A673 (cell line): ENCODE measurements around the gene MIPOL1. TPM values are rescaled to one million over a fixed set of nuclear protein-coding genes. Genes with fewer than 3 reads are reported as not detected.
"Not testable (repeated sequence)": the region's sequence is repeated elsewhere in the genome, so short reads cannot be mapped to it uniquely, and the experiment has no call there.

ENCODE experiments used
- BruUV-seq: library from RNA; stranded (reverse); fragments of 400-500 nt; replicated peaks from 2 replicates; lab custom pipeline; 2021; lab: Mats Ljungman, UMichigan
- CTCF ChIA-PET: fragments of 300-600 bp; sonication (Branson Sonifier 250); formaldehyde crosslinking; loops from one replicate; lab custom pipeline; 2022; ENCODE audit warnings: antibody characterized with exemption; lab: Charles Lee
- POLR2A ChIA-PET: fragments of 300-600 bp; sonication (Branson Sonifier 250); formaldehyde crosslinking; loops from one replicate; lab custom pipeline; 2022; ENCODE audit warnings: antibody characterized with exemption; ENCODE audit not compliant: low non-redundant PET; lab: Charles Lee
- DNase-seq: peaks from one replicate; pipeline ENCODE4 v3.0.0-alpha.2; 2015; ENCODE audit warnings: low spot score
- H3K27ac ChIP-seq: fragments of 200-600 bp; sonication (generic); 2 replicates; pipeline ENCODE4 v1.5.1; 2016; ENCODE audit warnings: mixed run types, low read depth, mild to moderate bottlenecking, mixed read lengths, antibody characterized with exemption, low read length; ENCODE audit not compliant: poor library complexity, severe bottlenecking
- H3K27me3 ChIP-seq: fragments of 200-600 bp; sonication (generic); replicated peaks from 2 replicates; pipeline ENCODE4 v1.6.1; 2017; ENCODE audit warnings: mixed run types, low read depth, mild to moderate bottlenecking, mixed read lengths, antibody characterized with exemption, low read length; ENCODE audit not compliant: insufficient read depth, poor library complexity
- H3K36me3 ChIP-seq: fragments of 200-600 bp; sonication (generic); 2 replicates; pipeline ENCODE4 v1.6.1; 2016; ENCODE audit warnings: mixed run types, mild to moderate bottlenecking, mixed read lengths, antibody characterized with exemption, low read length; ENCODE audit not compliant: insufficient read depth, poor library complexity, severe bottlenecking
- H3K4me1 ChIP-seq: fragments of 200-600 bp; sonication (generic); 2 replicates; pipeline ENCODE4 v1.6.1; 2017; ENCODE audit warnings: mixed run types, mild to moderate bottlenecking, mixed read lengths, antibody characterized with exemption, low read length; ENCODE audit not compliant: insufficient read depth, poor library complexity, severe bottlenecking
- H3K4me3 ChIP-seq: fragments of 200-600 bp; sonication (generic); 2 replicates; pipeline ENCODE4 v1.5.1; 2016; ENCODE audit warnings: low read depth, mixed run types, mild to moderate bottlenecking, mixed read lengths, low read length; ENCODE audit not compliant: poor library complexity, severe bottlenecking
- H3K9me3 ChIP-seq: fragments of 200-600 bp; sonication (generic); 2 replicates; pipeline ENCODE4 v1.6.1; 2016; ENCODE audit warnings: mixed run types, low read depth, mild to moderate bottlenecking, mixed read lengths, antibody characterized with exemption, low read length; ENCODE audit not compliant: poor library complexity, severe bottlenecking
- EZH2 ChIP-seq: fragments of 200-600 bp; sonication (generic); IDR thresholded peaks from 2 replicates; pipeline ENCODE4 v1.6.1; 2017; ENCODE audit warnings: borderline replicate concordance, low read depth, mild to moderate bottlenecking, mixed read lengths, antibody characterized with exemption, low read length; ENCODE audit not compliant: poor library complexity, severe bottlenecking
- intact Hi-C: fragments of 100-400 bp; cut with micrococcal nuclease; formaldehyde crosslinking; loops from one replicate; pipeline ENCODE4 v1.10.0; 2022; ENCODE audit not compliant: unreplicated experiment
- total RNA-seq: library from RNA; stranded (reverse); gene quantifications from 2 replicates; pipeline ENCODE4 v1.2.3, GENCODE V29; 2021
- TF ChIP-seq, protein P1 (sequence below): fragments of 300-800, 200-600 bp; sonication (generic); conservative IDR thresholded peaks from 2 replicates; pipeline ENCODE4 v1.5.1; 2017; ENCODE audit warnings: low read depth, mild to moderate bottlenecking, antibody characterized with exemption, low read length, moderate library complexity, mixed read lengths

Gene MIPOL1
- total RNA-seq, 1 experiment from 2014 or later, result 15.0 TPM

DNA sequence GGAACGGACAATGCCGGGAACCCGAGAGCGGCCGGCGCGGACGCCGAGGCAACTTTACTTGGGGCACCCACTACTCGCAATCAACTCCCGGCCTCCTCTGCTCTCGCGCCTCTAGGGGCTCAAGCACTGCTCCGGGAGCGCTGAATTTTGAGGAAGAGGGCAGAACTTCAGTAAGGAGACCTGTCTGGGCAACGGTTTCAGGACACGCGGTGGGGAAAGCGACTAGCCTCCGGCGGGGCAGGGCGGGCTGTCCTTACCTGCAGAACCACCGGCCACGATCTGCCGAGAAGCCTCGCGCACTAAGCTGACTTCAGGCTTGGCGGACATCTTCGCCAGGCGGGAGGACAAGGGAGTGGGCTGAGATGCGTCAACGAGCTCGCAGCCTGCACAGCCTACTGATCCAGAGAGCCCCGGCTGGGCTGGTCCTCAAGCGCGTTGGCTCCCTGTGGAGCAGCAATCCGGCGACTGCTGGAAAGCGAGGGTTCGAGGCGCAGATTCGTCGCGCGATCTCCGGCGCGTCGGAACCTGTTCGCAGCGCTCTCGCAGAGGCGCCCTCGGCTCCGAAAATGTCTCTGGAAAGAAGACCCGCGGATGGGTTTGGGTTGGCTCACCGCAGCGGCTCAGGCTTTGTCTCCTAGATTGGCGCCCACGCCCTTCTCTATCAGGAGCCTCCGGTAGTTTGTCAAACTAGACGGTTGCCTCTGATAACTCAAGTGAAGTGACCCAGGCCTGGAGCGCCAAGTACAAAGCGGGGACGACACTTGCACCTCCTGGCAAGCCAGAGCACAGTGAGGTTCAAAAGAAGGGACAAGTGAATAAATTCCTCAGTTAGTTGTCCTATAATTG is 25.5 kb upstream of the MIPOL1 start, which contains the start of gene SLC25A21:
SLC25A21 (minus strand) TSS at position 583 of the 846 bp plus-strand sequence.
- ChIA-PET POLR2A (interaction anchor here (0.6 kb wide), 1 partner anchor 26 kb away, joined by 4 read pairs; the partner anchor contains the start of gene MIPOL1), CTCF (no interaction called here)
- H3K27ac ChIP-seq, result peak within 1 kb of the TSS; percentile 94
- no peaks in the 10 kb centered on the region for H3K9me3 ChIP-seq
- peak; percentile 91 for DNase-seq
- TF ChIP-seq EZH2, result no peak
- TF ChIP-seq, protein P1, sequence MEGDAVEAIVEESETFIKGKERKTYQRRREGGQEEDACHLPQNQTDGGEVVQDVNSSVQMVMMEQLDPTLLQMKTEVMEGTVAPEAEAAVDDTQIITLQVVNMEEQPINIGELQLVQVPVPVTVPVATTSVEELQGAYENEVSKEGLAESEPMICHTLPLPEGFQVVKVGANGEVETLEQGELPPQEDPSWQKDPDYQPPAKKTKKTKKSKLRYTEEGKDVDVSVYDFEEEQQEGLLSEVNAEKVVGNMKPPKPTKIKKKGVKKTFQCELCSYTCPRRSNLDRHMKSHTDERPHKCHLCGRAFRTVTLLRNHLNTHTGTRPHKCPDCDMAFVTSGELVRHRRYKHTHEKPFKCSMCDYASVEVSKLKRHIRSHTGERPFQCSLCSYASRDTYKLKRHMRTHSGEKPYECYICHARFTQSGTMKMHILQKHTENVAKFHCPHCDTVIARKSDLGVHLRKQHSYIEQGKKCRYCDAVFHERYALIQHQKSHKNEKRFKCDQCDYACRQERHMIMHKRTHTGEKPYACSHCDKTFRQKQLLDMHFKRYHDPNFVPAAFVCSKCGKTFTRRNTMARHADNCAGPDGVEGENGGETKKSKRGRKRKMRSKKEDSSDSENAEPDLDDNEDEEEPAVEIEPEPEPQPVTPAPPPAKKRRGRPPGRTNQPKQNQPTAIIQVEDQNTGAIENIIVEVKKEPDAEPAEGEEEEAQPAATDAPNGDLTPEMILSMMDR, result peak; percentile 32; the same call in 1 of the 2 replicates
- intact Hi-C loops, result no loop called here
- peak within 1 kb of the TSS; percentile 66 for H3K4me3 ChIP-seq
- BruUV-seq, result TSS peak; percentile 69
- no peaks in the 10 kb centered on the region for H3K27me3 ChIP-seq
- peaks cover 9% of the 10 kb centered on the region for H3K4me1 ChIP-seq
- no peaks in the 10 kb centered on the region for H3K36me3 ChIP-seq

DNA sequence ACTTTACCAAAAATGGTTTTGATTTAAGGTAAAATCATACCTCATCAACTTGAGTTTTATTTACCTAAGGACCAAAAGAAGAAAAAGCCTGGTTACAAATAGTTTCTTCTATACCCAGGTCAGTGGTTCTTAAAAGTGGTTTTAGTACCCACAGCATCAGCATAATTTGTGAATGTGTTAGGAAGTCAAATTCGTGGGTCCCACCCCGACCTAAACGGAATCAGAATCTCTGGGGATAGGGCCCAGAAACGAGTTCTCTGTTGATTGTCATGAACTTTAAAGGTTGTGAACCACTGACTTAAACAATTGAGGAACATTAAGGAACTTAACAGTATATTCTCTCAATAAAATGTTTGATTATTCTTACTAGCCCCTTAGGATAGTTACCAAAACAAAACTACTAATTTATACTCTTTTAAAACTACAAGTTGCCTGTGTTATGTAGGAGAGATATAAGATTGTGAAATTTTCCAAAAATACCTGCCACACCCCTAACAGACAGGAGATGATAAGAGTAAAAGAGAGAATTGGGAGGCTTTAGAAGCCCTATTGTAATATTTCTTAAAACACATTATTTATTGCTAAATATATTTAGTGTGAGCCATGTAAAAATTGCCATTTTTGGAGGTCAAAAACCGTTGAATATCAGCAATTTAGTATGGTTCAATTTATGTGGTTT is 24.7 kb upstream of the MIPOL1 start:
- ChIA-PET CTCF (no interaction called here), POLR2A (no interaction called here)
- Histone ChIP-seq H3K4me1 (peaks cover 9% of the 10 kb centered on the region), H3K27me3 (no peaks in the 10 kb centered on the region), H3K36me3 (no peaks in the 10 kb centered on the region), H3K27ac (peak overlapping the region; percentile 94), H3K9me3 (no peaks in the 10 kb centered on the region), H3K4me3 (peak overlapping the region; percentile 66)
- no TSS peak for BruUV-seq
- intact Hi-C loops, result no loop called here
- DNase-seq, result no peak
- no peak for TF ChIP-seq EZH2
- TF ChIP-seq, protein P1, result no peak

DNA sequence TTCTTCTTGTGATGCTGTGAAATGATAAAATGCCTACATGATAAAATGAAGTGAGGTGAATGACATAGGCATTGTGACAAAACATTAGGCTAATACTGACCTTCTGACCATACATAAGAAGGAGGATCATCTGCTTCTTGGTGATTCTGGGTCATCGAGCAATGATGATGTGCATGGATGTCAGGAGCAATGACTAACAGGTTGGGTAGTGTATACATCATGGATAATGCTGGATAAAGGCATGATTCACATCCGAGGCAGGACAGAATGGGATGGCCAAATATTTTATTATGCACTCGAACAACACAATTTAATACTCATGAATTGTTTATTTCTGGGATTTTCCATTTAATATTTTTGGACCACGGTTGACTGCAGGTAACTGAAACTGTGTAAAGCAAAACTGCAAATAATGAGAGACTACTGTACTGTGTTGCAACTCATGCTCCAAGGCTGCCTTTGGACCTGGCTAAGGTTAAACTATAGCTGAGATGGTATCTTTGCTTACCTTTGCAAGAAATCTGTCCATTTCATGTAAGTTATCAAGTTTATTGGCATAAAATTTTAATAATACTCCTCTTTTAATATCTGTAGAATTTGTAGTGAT is 17.7 kb upstream of the MIPOL1 start:
- Histone ChIP-seq H3K4me3 (no peak overlapping the region), H3K27ac (no peak overlapping the region), H3K4me1 (no peaks in the 10 kb centered on the region), H3K27me3 (no peaks in the 10 kb centered on the region), H3K9me3 (no peaks in the 10 kb centered on the region), H3K36me3 (no peaks in the 10 kb centered on the region)
- no peak for TF ChIP-seq EZH2
- TF ChIP-seq, protein P1, result no peak
- no peak for DNase-seq
- no TSS peak for BruUV-seq
- CTCF ChIA-PET, result no interaction called here
- POLR2A ChIA-PET, result no interaction called here
- intact Hi-C loops, result no loop called here

DNA sequence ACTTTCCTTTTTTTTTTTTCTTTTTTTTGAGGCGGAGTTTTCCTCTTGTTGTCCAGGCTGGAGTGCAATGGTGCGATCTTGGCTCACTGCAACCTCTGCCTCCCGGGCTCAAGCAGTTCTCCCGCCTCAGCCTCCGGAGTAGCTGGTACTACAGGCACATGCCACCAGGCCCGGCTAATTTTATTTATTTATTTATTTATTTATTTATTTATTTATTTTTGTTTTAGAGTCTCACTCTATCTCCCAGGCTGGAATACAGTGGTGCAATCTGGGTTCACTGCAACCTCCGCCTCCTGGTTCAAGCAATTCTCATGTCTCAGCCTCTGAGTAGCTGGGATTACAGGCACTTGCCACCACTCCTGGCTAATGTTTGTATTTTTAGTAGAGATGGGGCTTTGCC is 16.9 kb upstream of the MIPOL1 start:
- POLR2A ChIA-PET, result not testable (repeated sequence)

More for the DNA sequence above, 16.9 kb upstream of the MIPOL1 start:
- H3K9me3 ChIP-seq, BruUV-seq, H3K4me1 ChIP-seq, H3K4me3 ChIP-seq, DNase-seq, H3K27me3 ChIP-seq, H3K27ac ChIP-seq, H3K36me3 ChIP-seq, CTCF ChIA-PET, intact Hi-C loops: not testable (repeated sequence)
